ENCODE data around the gene TP53. TPM values are rescaled to one million over a fixed set of nuclear protein-coding genes. Genes with fewer than 3 reads are reported as not detected.

Gene TP53
- total and polyA plus RNA-seq, 10 of the 15 experiments (the other 5 are each of a cell fraction or from before 2014, with no cell fraction given) = 35.6 to 162 (median 75.9) TPM

DNA sequence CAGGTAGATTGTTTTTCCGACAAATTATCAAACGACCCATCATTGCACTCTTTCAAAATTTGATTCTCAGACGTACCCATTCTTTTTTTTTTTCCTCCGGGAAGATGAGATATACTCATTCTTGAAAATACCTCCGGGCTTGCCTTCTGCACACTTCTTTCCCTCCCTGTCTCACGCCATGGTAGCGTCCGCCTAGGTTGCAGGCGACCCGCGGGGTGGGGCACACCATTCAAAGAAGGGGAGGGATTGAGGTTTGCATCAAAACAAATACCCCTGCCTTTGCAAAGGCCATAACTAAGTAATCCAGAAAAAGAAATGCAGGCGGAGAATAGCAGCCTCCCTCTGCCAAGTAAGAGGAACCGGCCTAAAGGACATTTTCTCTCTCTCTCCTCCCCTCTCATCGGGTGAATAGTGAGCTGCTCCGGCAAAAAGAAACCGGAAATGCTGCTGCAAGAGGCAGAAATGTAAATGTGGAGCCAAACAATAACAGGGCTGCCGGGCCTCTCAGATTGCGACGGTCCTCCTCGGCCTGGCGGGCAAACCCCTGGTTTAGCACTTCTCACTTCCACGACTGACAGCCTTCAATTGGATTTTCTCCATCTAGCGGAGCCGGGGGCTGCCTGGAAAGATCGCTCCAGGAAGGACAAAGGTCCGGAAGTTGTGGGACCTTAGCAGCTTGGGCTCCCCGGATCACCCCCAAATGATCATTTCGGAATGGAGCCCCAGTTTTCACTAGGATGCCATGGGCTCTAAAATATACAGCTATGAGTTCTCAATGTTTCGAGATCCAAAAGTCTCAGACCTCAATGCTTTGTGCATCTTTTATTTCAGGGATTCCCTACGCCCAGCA lies 843 bp downstream of the TP53 start (continued):
- TF ChIP-seq KAT2A (conservative IDR thresholded peaks at IDR 0.05; ENCODE audit: control insufficient read depth, low read depth, low read length) (no peak), KLF5 (IDR thresholded peaks at IDR 0.05; ENCODE audit: partially characterized antibody) (peak; percentile 100), JUNB (IDR thresholded peaks at IDR 0.05) (no peak), CHD4 (IDR thresholded peaks at IDR 0.05) (no peak), ZZZ3 (IDR thresholded peaks at IDR 0.05; ENCODE audit: control insufficient read depth, insufficient read length, low read depth) (no peak), IKZF2 (IDR thresholded peaks at IDR 0.05) (no peak), IRF3 (IDR thresholded peaks at IDR 0.05) (peak; percentile 64; the same call in 1 of the 2 replicates), MEF2B (IDR thresholded peaks at IDR 0.05; ENCODE audit: partially characterized antibody, poor library complexity, severe bottlenecking) (no peak), ZNF384 (IDR thresholded peaks at IDR 0.05; ENCODE audit: borderline replicate concordance, low read depth, low read length) (no peak), SP1 (IDR thresholded peaks at IDR 0.05; ENCODE audit: low read depth, low read length) (no peak), ZBED1 (IDR thresholded peaks at IDR 0.05; ENCODE audit: borderline replicate concordance) (no peak), TCF3 (IDR thresholded peaks at IDR 0.05; ENCODE audit: borderline replicate concordance, insufficient read depth, low read depth, low read length) (peak; percentile 55; the same call in 1 of the 2 replicates), POLR2AphosphoS2 (IDR thresholded peaks at IDR 0.05; ENCODE audit: low read depth, low read length) (peak; percentile 76; the same call in 1 of the 2 replicates), ETV6 (conservative IDR thresholded peaks at IDR 0.05 in 1 of 2, IDR thresholded peaks at IDR 0.05 in 1 of 2; ENCODE audit: borderline replicate concordance in 1 of 2, low read depth in 1 of 2) (peak; percentile 32 to 63; a peak in 1 of 4 replicates), FOXK2 (IDR thresholded peaks at IDR 0.05) (peak; percentile 100), PAX5 (IDR thresholded peaks at IDR 0.05; ENCODE audit: borderline replicate concordance, low read depth, low read length) (no peak), SIN3A (IDR thresholded peaks at IDR 0.05; ENCODE audit: low read depth, low read length) (no peak; the same call in none of the 2 replicates), GATAD2B (conservative IDR thresholded peaks at IDR 0.05; ENCODE audit: low read depth) (no peak; the same call in none of the 2 replicates), ELK1 (IDR thresholded peaks at IDR 0.05; ENCODE audit: low read depth, low read length) (peak; percentile 55; the same call in 1 of the 2 replicates), RUNX3 (IDR thresholded peaks at IDR 0.05; ENCODE audit: low read length) (peak; percentile 36; the same call in 1 of the 2 replicates), REST (IDR thresholded peaks at IDR 0.05; ENCODE audit: low read depth, low read length) (no peak), NR2C2 (IDR thresholded peaks at IDR 0.05; ENCODE audit: borderline replicate concordance, control insufficient read depth, insufficient read length, low read depth) (no peak)
- TF ChIP-seq, protein P1, sequence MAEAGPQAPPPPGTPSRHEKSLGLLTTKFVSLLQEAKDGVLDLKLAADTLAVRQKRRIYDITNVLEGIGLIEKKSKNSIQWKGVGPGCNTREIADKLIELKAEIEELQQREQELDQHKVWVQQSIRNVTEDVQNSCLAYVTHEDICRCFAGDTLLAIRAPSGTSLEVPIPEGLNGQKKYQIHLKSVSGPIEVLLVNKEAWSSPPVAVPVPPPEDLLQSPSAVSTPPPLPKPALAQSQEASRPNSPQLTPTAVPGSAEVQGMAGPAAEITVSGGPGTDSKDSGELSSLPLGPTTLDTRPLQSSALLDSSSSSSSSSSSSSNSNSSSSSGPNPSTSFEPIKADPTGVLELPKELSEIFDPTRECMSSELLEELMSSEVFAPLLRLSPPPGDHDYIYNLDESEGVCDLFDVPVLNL (IDR thresholded peaks at IDR 0.05; ENCODE audit: low read depth, low read length) = 0 out of 2 replicates have a peak, but pooled peaks have one; percentile 16

Data from GM12878 (cell line).